ENCODE data around the gene UTP14C.
"Not testable (repeated sequence)": the region's sequence is repeated elsewhere in the genome, so short reads cannot be mapped to it uniquely, and the experiment has no call there.

UTP14C gene

GRCh38 chr13:52053460-52053859 lies 29.0 kb downstream of the UTP14C start:
- Histone ChIP-seq H3K9ac (ENCODE audit: low read length) (no peak overlapping the region), H3K27me3 (ENCODE audit: control insufficient read depth in 1 of 2, insufficient read depth in 2 of 2, low read length in 2 of 2) (no peaks in the 10 kb centered on the region), H3K4me3 (ENCODE audit: low read depth in 1 of 2, low read length in 2 of 2) (no peak overlapping the region), H3K27ac (ENCODE audit: low read depth, low read length) (no peak overlapping the region), H3K4me1 (ENCODE audit: insufficient read depth, low read length) (no peaks in the 10 kb centered on the region), H3K9me3 (ENCODE audit: low read length) (no peaks in the 10 kb centered on the region), H3K36me3 (ENCODE audit: insufficient read depth, low read length) (no peaks in the 10 kb centered on the region)

DNA sequence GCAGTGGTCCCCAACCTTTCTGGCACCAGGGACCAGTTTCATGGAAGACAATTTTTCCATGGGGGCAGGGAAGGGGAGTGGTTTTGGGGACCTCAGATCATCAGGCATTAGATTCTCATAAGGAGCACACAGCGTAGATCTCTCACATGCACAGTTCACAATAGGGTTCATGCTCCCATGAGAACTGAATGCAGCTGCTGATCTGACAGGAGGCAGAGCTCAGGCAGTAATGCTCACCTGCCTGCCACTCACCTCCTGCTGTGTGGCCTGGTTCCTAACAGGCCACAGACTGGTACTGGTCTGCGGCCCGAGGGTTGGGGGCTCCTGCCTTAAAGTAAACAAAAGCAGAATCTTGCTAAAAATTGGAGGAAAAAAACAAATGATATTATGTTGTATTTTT lies 36.6 kb downstream of the UTP14C start:
- not testable (repeated sequence) for H3K9ac ChIP-seq (ENCODE audit: low read length); H3K27ac ChIP-seq (ENCODE audit: low read depth, low read length); H3K27me3 ChIP-seq (ENCODE audit: control insufficient read depth in 1 of 2, insufficient read depth in 2 of 2, low read length in 2 of 2); H3K36me3 ChIP-seq (ENCODE audit: insufficient read depth, low read length); H3K4me1 ChIP-seq (ENCODE audit: insufficient read depth, low read length); H3K9me3 ChIP-seq (ENCODE audit: low read length); H3K4me3 ChIP-seq (ENCODE audit: low read depth in 1 of 2, low read length in 2 of 2)

DNA sequence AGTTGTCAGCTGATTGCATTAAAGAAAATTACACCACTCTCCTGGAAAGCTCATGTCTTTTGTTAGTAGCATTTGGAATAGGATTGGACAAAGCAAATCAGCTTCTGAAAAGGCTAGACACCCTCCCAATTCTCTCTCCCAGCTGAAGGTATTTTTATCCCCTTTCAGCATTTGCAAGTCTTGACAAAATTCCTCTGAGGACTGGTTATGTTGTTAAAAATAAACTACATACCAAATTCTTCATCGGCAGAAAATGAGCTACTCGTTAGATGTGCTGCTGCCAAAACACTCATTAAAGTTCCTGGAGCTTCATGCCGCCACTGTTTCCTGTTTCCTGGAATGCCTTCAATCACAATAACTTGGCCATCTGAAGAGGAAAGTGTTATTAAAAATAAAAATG lies 37.1 kb downstream of the UTP14C start:
- H3K9me3 ChIP-seq (ENCODE audit: low read length): no peaks in the 10 kb centered on the region
- no peak overlapping the region for H3K4me3 ChIP-seq (ENCODE audit: low read depth in 1 of 2, low read length in 2 of 2)
- H3K4me1 ChIP-seq (ENCODE audit: insufficient read depth, low read length): no peaks in the 10 kb centered on the region
- H3K9ac ChIP-seq (ENCODE audit: low read length): no peak overlapping the region
- no peaks in the 10 kb centered on the region for H3K27me3 ChIP-seq (ENCODE audit: control insufficient read depth in 1 of 2, insufficient read depth in 2 of 2, low read length in 2 of 2)
- H3K36me3 ChIP-seq (ENCODE audit: insufficient read depth, low read length): no peaks in the 10 kb centered on the region
- no peak overlapping the region for H3K27ac ChIP-seq (ENCODE audit: low read depth, low read length)

- peaks cover 7% of the 10 kb centered on the region for H3K9me3 ChIP-seq (ENCODE audit: low read length)
- no peaks in the 10 kb centered on the region for H3K36me3 ChIP-seq (ENCODE audit: insufficient read depth, low read length)
- no peaks in the 10 kb centered on the region for H3K27me3 ChIP-seq (ENCODE audit: control insufficient read depth in 1 of 2, insufficient read depth in 2 of 2, low read length in 2 of 2)
- no peak overlapping the region for H3K9ac ChIP-seq (ENCODE audit: low read length)
- no peaks in the 10 kb centered on the region for H3K4me1 ChIP-seq (ENCODE audit: insufficient read depth, low read length)
- H3K27ac ChIP-seq (ENCODE audit: low read depth, low read length): no peak overlapping the region
- no peak overlapping the region for H3K4me3 ChIP-seq (ENCODE audit: low read depth in 1 of 2, low read length in 2 of 2)
These were observed 42.7 kb downstream of the UTP14C start for GRCh38 chr13:52067237-52067636.

- Histone ChIP-seq H3K9me3 (ENCODE audit: low read length) (peaks cover 7% of the 10 kb centered on the region), H3K4me1 (ENCODE audit: insufficient read depth, low read length) (no peaks in the 10 kb centered on the region), H3K36me3 (ENCODE audit: insufficient read depth, low read length) (no peaks in the 10 kb centered on the region), H3K9ac (ENCODE audit: low read length) (no peak overlapping the region), H3K27ac (ENCODE audit: low read depth, low read length) (no peak overlapping the region), H3K27me3 (ENCODE audit: control insufficient read depth in 1 of 2, insufficient read depth in 2 of 2, low read length in 2 of 2) (no peaks in the 10 kb centered on the region), H3K4me3 (ENCODE audit: low read depth in 1 of 2, low read length in 2 of 2) (no peak overlapping the region)
These were observed 46.5 kb downstream of the UTP14C start for GRCh38 chr13:52070929-52071523.

All from muscle layer of colon (tissue), 2 donors.